GM18858 (cell line): ENCODE measurements around the gene FOXO3.
"Not testable (repeated sequence)": the region's sequence is repeated elsewhere in the genome, so short reads cannot be mapped to it uniquely, and the experiment has no call there.

Experiments
- ATAC-seq: cut with Tn5 transposase; IDR thresholded peaks from one replicate; pipeline ENCODE4 v1.9.1; 2021; ENCODE audit not compliant: unreplicated experiment

Gene FOXO3

DNA sequence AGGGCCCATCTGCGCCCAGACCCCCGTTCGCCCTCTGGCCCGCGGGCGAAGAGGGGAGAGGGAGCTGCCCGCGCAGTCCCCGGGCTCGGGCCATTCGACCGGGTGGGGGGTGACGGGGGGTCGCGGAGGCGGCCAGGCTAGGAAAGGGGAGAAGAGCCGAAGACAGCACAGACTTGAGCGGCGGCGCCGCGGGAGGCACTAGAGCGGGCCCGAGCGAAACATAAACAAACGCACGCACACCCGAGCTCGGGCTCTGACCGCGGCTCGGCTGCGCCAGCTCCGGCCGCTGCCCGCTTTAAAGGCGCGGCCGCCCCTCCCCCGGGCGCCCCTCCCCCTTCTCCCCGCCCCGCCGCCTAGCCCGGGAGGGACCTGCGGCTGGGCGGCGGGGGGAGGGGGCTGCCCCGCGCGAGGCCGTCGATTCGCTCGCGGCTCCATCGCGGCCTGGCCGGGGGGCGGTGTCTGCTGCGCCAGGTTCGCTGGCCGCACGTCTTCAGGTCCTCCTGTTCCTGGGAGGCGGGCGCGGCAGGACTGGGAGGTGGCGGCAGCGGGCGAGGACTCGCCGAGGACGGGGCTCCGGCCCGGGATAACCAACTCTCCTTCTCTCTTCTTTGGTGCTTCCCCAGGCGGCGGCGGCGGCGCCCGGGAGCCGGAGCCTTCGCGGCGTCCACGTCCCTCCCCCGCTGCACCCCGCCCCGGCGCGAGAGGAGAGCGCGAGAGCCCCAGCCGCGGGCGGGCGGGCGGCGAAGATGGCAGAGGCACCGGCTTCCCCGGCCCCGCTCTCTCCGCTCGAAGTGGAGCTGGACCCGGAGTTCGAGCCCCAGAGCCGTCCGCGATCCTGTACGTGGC, at the start of gene FOXO3:
TSS of gene FOXO3 (plus strand) at position 455 of the 846 bp plus-strand sequence. CDS start at position 747, 292 bp downstream.
- no peak for ATAC-seq

DNA sequence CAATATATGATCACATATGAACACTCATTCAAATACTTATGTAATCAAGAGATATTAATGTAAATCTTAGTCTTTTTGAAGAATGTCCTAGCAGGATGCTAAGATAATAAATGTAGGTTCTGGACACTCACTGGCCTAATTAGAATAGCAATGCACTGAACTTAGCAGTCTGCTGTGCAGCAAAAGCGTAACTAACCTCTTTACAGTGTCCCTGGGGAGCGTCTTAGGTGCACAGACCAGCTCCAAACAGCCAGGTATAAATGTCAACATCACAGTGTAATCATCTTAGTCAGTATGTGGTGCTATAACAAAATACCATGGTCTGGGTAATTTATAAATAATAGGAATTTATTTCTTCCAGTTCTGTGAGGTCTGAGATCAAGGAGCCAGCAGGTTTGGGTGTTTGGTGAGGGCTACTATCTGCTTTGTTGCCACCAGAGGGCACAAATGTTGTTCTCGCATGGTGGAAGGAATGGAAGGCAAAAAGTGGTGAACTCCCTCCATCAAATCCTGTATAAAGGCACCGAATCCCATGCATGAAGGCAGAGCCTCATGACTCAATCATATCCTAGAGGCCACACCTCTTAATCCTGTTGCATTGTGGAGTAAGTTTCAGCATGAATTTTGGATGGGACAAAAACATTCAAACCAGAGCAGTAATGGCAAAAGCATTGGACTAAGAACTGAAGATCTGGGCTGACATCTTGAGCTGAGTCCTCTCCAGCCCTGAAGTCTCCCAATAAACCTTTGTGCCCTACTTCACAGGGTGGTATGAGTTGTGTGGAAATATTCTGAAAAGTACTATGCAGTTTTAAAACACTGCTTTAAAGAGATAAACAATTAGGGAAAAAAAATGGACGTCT, 41.8 kb upstream of the FOXO3 start:
- no peak for ATAC-seq

DNA sequence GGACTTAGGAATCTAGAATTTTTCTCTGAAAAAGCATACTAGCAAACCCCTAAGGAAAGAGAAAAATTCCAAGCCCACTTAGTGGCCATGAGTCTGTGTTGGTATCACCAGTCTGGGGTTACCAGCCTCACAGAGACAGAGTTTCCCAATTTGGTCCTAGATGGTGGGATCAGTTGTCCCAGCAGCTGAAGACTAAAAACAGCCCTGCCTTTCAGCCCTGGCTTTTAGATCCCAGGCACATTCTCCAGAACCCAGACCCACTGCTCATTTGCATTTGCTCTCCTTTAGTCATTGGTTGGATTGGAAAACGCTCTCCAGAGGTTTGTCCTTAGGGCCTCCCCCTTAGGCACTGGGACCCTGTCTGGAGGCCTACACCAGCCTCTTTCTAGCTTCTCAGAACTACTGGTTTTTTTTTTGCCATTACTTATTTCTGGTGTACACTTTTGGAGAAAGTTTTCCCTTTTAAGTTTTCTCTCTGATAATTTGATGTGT, 39.1 kb upstream of the FOXO3 start:
- ATAC-seq, result no peak

DNA sequence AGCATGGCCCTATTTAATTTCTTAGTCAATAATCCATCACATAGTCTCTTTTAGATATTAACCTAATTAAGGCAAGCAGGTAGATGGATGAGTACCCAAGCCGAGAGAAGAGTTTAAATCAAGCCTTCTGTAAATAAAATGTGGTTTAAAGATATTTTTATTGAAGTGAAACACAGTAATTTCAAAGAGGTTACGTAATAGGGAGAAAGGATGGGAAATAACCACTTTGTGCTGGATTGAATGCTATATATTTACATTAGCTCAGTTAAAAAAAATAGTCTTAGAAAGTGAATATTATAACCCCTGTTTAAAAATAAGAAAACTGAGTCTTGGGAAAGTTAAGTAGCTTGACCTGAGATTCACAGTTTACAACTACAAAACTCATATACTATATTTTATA, 37.0 kb upstream of the FOXO3 start:
- no peak for ATAC-seq

DNA sequence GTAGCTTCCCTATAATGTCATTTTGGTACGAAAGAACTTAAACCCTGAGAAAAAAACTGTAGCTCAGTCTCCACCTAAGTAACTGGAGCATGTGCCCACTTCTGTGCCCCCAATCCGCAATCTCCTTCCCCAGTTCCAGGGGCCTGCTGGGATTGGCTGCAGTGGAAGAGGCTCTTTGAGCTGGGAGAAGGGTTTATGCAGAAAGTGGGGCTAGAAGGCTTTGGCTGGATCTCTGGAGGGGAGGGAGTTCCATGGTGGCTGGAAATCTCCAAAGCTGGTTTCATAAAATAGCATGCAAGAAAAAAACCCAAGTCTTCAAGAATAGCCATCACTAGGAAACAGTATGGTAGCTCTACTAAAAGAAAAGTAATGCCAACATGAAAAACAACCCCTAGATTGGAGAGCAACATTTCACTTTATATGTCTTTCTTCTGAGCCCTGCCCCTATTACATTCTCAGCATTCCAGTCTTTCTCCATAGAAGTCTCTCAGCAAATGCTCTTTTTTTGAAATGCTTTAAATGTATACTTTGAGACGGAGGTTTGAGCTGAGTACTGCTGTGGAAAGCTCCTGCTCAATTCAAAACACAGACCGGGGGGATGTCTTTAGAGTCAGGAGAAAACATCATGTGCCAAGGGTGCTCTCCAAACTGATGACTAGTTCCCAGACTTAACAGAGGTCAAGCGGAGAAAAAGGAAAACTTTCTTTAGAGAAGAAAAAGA, 36.0 kb upstream of the FOXO3 start:
- ATAC-seq, result no peak

DNA sequence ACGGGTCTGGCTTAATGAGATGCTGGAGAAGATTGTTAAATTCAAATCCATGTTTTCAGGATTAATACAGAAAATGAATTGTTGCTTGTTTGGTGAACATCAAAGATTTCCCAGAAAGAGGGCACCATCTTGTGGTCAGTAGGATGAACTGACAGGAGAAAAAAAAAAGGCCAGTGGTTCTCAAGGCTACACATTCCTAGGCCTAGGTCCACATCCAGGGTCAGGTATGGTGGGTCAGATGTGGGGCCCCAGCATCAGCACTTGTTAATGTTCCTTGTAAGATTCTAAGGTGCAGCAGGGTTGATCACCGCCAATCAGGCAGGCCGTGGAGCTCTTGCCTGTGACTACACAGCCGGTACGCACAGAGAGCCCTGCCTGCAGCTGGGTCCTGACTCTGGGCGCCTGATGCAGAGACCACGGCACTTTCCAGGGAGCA, 34.0 kb upstream of the FOXO3 start:
- ATAC-seq, result no peak

DNA sequence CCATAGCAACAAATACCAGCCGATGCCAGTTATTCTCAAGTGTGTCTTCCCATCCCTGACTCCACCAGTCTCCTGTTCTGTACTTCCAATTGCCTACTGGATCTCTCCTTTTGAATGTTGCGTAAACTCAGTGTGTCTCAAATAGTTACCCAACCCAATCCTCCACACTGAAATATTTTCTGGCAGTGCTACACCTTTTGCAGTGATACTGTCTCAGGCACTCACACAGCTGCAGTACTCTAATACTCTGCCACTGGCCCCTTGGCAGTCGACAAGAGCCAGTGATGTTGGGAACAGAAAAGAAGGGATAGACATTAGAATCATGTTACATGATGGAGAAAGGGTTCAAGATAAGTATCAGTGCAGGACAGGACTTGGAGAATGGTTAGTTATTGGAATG, 31.8 kb upstream of the FOXO3 start:
- no peak for ATAC-seq

DNA sequence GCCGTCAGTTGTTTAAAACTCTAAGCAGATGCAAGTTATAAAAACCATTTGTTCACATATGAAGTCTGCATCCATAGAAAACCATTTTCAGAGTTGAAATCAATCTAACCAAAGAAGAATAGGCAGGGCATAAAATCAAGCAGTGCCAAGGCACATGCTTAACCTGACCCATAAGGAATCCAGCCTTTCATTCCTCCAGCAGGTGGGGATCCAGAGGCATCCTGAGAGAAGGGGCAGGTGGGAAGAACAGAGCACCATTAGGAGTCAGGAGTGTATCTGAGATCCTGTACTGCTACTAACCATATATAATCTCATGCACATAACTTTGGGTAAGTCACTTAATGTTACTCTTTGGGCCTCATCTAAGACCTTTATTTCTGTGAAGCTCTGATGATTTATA, 29.4 kb upstream of the FOXO3 start:
- no peak for ATAC-seq

DNA sequence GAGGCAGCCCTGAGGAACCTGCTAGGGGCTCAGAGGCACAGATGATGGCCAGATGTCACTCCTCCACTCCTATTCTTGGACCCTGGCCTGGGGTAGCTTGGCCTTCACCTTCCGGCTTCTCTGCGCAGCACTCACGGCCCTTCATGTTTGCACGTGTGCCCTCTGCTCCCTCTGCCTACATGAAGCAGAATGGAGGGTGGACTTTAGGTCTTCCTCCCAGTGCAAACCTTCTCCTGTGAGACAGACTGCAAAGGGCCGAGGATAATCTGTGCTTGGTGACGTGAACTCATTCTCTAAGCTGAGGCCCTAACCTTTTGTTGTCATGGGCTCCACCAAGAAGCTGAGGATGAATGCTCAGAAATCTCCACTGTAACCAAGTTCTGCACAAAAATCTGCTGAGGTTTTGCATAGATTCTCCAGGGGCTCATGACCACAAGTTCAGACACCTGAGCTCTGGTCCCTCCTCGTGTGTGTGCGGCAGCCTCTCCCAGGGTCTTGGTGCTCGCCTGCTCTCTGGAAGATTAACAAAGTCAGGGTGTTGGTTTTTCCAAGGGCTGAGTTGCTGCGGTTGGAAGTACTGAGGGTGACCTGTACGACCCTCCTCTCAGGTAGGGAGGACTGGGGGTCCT, 25.5 kb upstream of the FOXO3 start:
- no peak for ATAC-seq

DNA sequence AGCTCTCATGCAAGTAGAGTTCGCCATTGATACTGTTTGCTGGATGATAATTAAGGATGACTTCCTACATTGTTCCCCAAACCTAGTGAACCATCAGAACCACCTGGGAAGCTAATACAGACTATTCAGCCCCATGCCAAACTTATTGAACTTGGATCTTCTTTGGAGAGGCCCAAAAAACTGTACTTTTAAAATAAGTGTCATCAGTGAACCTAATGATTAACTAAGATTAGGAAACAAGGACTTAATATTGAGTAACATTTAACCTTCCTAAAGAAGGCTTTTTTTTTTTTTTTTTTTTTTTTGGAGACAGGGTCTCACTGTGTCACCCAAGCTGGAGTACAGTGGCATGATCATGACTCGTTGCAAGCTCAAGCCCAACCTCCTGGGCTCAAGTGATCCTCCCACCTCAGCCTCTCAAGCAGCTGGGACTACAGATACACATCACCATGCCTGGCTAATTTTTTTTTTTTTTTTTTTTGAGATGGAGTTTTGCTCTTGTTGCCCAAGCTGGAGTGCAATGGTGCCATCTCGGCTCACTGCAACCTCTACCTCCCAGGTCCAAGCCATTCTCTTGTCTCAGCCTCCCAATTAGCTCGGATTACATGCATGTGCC, 24.7 kb upstream of the FOXO3 start:
- ATAC-seq, result not testable (repeated sequence)

DNA sequence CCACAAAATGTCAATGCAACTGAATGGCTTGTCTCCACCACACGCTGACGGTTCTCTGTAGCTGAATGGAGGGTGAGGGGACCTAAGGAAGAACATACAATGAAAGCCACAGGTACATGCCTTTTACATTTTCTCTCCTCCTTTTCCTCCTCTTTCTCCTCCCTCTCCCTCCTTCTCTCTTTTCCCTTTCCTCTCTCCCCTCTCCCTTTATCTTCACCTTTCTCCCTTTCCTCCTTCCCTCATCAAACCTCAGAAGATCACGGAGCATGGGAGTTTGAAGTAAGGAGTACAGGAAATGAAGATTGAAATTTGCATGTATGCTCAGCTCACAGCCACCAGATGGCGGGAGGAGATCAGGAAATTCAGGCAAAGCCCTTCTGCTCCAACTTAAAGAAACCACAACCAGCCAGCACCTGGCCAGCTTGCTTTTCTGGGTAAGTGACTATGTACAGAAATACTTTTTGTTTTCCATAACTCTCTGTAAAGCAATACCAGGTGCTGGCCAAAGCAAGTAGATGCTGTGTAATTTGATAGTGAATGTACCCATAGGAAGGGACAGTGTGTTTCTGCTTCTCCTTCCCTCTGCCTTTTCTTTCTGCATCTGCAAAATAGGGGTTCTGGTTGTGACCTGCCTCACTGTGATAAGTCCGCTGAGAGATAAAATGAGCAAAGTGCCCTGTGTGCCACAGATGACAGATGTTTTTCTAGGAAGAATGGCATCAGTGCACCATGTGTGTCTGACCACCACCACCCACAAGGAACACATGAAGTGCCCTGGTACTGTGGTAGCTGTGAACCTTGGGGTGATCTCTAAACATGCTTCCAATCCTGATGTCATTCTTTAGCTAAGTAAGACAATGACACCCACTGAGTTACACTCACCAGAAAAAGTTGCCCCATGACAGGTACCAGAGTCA, 18.6 kb upstream of the FOXO3 start:
- ATAC-seq, result no peak

DNA sequence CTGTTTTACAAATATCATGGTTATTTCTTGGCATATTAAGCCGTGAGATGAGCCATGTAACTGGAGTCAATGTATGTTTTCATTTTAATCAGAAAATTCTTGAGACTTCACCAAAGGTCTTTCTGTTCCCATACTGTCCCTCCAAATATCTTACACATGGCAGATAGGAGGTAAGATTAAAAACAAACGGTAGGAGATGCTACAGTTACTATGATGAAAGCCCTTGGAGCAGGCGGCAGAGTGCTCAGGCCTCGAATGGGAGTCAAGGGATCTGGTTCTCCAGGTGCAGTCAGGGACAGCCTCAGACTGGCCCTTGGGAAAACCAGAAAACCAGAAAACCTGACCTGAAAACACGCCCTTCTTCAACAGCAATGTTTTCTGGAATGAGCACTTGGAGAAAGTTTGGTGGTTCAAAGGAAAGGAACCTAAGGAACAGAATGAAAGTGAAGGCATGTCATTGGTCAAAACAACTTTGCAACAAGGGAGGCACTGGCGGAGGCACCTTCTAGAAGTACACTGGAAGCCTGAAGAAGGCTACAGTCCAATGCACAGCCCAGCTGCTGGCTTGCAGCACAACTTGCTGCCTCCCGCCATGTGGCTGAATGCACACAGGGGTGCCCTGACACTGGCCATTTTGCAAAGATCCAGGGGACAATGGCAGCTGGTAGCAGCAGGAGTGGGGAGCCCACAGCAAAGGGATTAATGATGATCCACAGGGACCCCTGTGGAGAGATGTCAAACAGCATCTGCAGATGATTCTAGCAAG, 17.4 kb upstream of the FOXO3 start:
- ATAC-seq, result no peak

DNA sequence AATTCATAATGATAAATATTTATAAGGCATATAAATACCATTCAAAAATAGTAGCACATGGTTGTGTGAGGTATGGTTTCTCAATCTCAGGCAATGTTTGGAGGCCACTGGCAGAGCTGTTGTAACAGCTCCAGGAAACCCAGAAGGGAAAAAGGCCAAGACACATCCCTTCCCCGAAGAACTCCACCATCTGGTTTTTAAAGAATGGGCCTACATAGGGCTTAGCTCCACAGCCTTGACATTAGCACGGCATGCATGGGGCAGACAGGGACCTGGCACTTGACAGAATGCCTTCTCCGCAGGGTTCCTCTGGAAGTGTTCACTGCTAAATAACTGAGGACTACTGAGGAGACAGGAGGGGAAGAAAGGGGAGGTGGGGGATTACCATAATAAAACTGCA, 16.1 kb upstream of the FOXO3 start:
- no peak for ATAC-seq

DNA sequence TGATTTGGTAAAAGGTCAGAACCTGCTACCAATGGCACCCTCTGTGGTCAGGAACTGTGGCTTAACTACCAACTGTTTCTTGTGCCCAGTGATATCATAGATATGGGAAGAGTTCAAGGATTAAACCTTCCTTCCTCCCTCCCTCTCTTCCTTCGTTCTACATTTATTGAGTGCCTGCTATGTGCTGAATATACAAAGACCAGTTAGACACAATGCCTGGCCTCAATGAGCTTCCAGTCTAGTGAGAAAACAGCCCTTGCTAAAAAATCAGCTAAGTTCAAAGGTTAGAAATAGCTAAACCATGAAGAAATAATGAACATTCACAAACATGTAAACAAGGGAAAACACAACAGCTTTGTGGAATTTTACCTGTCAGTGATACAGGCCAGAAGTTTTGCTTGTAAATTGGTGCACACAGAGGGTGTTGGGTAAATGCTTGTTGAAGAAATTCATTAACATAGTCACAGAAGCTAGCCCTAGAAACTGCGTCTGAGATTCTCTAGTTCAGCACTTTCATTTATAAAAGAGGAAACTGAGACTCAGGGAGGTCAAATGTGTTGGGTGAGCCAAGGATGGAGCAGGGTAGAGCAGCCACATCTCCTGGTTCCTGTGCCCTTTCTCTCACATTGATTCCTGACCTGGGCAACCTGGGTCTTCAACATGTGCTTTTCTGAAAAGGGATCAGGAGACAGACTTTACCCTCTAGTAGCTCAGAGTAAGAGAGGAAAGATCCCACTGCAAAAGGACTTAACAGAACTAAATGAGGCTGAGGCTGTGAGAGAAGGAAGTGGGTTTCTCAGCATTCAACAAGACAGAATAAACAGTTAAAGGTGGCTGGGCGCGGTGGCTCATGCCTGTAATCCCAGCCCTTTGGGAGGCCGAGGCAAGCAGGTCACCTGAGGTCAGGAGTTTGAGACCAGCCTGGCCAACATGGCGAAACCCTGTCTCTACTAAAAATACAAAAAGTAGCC, 14.4 kb upstream of the FOXO3 start:
- no peak for ATAC-seq

DNA sequence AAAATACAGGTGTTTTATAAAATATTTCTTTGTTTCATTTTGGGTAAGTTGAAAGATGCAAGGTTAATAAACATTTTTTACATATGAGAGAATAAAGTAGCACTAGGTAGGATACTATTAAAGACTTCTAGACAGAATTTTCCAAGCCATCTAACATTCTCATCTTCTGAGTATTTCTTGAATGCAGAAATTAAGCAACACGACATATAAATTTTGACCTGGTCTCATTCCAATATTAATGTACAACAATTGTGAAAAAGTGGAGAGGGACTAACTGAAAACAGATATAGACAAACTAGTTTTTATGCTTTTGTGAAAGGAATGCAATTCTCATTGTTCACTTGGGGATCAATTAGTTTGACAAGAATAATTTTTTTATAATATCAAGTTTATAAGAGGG, 11.5 kb upstream of the FOXO3 start:
- ATAC-seq, result no peak

DNA sequence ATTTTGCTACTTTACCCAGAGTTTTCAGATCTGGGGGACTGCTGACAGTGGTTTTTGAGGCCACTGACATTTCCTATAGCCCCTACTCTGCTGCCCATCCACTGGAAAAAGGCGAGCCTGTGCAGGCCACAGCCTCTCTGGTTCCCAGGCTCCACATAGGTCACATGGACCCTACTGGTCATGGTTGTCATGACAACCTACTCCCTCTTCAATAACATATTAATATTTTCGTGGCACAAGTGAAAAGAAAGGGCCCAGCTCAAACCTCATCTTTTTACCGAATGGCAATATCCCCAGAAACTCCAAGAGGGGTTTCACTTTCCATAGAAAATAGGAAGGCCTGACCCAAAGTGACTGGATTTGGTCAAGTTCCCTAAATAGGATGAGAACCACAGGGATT, 11.0 kb upstream of the FOXO3 start:
- no peak for ATAC-seq

DNA sequence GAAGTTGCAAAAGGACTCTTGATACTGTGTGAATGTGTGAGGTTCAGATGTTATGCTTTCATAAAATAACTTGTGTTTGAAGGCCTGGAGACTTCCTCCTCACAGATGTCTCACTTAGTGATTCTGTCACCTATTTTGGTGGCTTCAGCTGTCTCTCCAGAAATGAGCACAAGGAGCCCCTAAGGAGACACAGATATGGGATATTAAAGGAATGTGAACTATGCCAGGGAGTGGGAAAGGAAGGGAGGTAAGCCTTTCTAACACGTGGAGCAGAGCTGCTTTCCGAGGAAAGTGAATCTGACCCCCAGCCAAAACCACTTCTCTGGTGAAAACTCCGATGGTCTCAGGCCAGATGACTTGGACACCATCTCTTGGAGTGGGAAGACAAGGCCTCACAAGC, 10.5 kb upstream of the FOXO3 start:
- ATAC-seq, result no peak
